ENCODE data around the gene DOC2A.

The DOC2A gene

DNA sequence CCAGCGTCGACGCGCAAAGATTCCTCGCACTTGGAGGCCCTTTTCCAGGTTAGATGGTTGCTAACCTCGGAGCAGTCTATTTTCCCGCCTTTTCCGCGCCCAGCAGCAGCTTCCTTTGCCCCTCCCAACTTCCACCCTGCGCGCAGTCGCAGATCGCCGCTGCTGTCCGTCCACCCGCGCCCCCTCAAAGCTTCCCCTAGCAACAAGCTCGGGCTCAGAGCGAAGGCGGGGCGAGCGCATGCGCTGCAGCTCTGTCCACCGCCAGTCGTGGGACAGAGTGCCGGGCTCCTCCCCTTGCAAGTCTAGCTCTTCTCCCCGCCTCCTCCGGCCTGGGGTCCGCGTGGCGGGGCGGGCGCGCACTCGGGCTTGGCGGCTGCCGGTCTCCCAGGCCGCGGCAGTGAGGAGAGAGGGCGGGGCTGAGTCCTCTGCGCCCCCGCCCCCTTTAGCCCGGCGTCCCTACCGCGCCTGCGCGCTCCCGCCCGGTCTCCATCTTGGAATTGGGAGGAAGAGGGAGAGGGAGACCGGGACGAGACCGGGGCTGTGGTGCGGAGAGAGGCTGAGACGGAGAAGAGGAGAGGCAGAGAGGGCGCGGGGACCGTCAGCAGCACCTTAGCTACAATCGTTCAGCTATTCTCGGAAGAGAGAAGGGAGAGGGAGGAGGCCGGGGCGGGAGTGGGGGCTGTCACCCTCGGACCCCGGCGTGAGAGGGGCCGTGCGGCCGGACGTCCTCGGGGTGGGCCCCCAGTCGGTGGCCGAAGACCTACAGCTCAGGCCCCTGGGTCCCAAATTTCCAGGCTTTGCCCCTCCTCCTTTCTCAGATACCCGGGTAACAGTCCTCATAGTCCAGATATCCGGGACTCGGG, 37.2 kb downstream of the DOC2A start, which contains the start of gene TAOK2:
Gene TAOK2, plus strand, starts transcription at position 485 of the 863 bp plus-strand sequence. CDS start 3,905 bp downstream, outside the sequence.
- DNase-seq (ENCODE audit: insufficient read length, low spot score) (peak; percentile 98), FAIRE-seq (no peak)
- TF ChIP-seq, protein P1, sequence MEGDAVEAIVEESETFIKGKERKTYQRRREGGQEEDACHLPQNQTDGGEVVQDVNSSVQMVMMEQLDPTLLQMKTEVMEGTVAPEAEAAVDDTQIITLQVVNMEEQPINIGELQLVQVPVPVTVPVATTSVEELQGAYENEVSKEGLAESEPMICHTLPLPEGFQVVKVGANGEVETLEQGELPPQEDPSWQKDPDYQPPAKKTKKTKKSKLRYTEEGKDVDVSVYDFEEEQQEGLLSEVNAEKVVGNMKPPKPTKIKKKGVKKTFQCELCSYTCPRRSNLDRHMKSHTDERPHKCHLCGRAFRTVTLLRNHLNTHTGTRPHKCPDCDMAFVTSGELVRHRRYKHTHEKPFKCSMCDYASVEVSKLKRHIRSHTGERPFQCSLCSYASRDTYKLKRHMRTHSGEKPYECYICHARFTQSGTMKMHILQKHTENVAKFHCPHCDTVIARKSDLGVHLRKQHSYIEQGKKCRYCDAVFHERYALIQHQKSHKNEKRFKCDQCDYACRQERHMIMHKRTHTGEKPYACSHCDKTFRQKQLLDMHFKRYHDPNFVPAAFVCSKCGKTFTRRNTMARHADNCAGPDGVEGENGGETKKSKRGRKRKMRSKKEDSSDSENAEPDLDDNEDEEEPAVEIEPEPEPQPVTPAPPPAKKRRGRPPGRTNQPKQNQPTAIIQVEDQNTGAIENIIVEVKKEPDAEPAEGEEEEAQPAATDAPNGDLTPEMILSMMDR (IDR thresholded peaks at IDR 0.05; ENCODE audit: insufficient read depth, missing control alignments): no peak

DNA sequence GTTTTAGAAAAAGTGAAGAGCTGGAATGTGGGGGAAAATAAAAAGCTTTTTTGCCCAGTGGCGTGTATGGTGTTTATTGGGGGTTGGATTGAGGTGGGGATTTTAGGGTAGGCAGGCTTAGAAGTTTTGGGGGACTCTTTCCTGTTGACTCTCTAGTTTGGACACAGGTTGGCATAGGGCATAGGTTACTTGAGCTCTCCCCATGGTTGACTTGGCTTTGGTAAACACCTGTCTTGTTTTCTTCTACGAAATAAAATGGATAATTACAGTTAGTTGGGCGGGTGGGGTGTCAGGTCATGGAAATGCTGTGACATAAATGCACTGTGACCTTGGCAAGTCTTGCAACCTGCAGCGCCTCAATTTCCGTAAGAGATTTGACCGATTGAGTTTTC, 37.8 kb downstream of the DOC2A start:
- TF ChIP-seq, protein P1 (IDR thresholded peaks at IDR 0.05; ENCODE audit: insufficient read depth, missing control alignments): no peak
- DNase-seq (ENCODE audit: insufficient read length, low spot score): no peak
- no peak for FAIRE-seq

DNA sequence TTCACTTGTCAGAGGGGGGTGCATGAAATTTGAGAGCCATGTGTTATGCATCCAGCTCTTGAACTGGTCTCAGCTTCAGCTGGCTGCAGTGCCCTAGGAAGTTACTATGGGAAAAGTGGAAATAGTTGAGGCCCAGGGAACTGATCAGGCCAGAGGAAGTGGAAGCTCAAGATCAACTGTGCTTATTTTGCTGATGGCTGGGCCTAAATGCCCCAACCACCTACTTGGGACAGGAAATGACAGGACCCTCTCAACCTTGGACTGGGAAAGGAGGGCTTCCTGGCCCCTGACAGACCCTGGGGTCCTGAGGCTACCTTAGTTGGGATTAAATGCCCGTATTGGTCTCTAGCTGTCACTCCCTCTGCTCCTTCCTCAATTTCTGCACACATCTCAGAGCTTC, 38.3 kb downstream of the DOC2A start:
- FAIRE-seq (no peak), DNase-seq (ENCODE audit: insufficient read length, low spot score) (no peak)
- TF ChIP-seq, protein P1 (IDR thresholded peaks at IDR 0.05; ENCODE audit: insufficient read depth, missing control alignments): no peak

DNA sequence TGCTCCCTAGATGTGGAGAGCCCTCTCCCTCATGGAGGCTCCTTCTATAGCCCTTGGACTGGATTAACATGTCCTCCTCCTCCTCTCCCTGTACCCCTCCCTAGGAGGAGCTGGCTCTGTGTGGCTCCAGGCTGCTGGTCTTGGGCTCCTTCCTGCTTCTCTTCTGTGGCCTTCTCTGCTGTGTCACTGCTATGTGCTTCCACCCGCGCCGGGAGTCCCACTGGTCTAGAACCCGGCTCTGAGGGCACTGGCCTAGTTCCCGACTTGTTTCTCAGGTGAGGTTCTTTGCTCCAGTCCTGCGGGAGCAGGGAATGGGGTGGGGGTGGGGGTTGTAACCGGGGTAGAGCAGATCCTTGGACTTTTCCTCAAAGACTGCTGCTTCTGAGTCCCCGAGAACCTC, 39.5 kb downstream of the DOC2A start:
- TF ChIP-seq, protein P1 (IDR thresholded peaks at IDR 0.05; ENCODE audit: insufficient read depth, missing control alignments): no peak

DNA sequence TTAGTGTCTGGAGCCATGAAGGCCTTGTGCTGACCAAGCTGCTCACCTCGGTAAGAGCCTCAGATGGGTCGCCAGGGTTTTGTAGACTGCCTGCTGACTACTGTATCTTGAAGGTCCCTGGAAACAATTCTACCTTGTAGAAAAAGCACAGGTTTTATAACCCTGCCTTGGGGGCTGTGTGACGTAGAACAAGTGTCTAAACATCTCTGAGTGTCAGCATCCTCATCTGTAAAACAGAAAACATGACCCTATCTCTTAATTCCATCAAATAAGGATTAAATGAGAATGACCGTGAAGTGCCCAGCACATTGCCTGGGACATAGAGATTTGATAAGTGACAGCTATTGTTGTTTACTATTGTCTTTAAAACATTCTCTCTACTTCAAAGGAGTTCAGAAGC, 42.6 kb downstream of the DOC2A start:
- TF ChIP-seq, protein P1 (IDR thresholded peaks at IDR 0.05; ENCODE audit: insufficient read depth, missing control alignments): no peak
- FAIRE-seq (no peak), DNase-seq (ENCODE audit: insufficient read length, low spot score) (no peak)

More for the DNA sequence above, 39.5 kb downstream of the DOC2A start:
- FAIRE-seq (no peak), DNase-seq (ENCODE audit: insufficient read length, low spot score) (no peak)

GRCh38 chr16:29963021-29963743, 47.6 kb downstream of the DOC2A start:
- no peak for FAIRE-seq
- TF ChIP-seq, protein P1 (IDR thresholded peaks at IDR 0.05; ENCODE audit: insufficient read depth, missing control alignments): no peak
- DNase-seq (ENCODE audit: insufficient read length, low spot score): no peak
